Neural cell (in vitro differentiated cells): ENCODE measurements around the gene SRPX. TPM values are rescaled to one million over a fixed set of nuclear protein-coding genes. Genes with fewer than 3 reads are reported as not detected.

Experiments
- H2AFZ ChIP-seq: fragments of 200-600, 300-800 bp; sonication (generic), shearing (Covaris generic); 2 replicates; pipeline ENCODE4 v1.6.0; 2014; ENCODE audit warnings: low read depth, mild to moderate bottlenecking, antibody characterized with exemption, low read length, moderate library complexity
- H3F3A ChIP-seq: fragments of 200-600 bp; shearing (Covaris generic); 2 replicates; pipeline ENCODE4 v1.6.1; 2016; ENCODE audit warnings: mild to moderate bottlenecking, moderate library complexity, mixed read lengths, antibody characterized with exemption, low read length; ENCODE audit not compliant: insufficient read depth, poor library complexity, severe bottlenecking
- H3K27ac ChIP-seq: fragments of 200-600, 300-800 bp; sonication (generic), shearing (Covaris generic); 2 replicates; pipeline ENCODE4 v1.5.1; 2014; ENCODE audit warnings: mild to moderate bottlenecking, low read length, moderate library complexity
- H3K27me3 ChIP-seq: fragments of 300-800, 200-600 bp; sonication (generic), shearing (Covaris generic); 2 replicates; pipeline ENCODE4 v1.6.0; 2014; ENCODE audit warnings: mild to moderate bottlenecking, low read depth, low read length, moderate library complexity; ENCODE audit not compliant: insufficient read depth
- H3K36me3 ChIP-seq: fragments of 300-800, 200-600 bp; sonication (generic), shearing (Covaris generic); 2 replicates; pipeline ENCODE4 v1.5.1; 2014; ENCODE audit warnings: mild to moderate bottlenecking, antibody characterized with exemption, low read length, moderate library complexity; ENCODE audit not compliant: insufficient read depth
- H3K4me2 ChIP-seq: fragments of 300-800, 200-600 bp; sonication (generic), shearing (Covaris generic); 2 replicates; pipeline ENCODE4 v1.6.0; 2014; ENCODE audit warnings: mild to moderate bottlenecking, low read length
- H3K4me3 ChIP-seq: fragments of 300-800, 200-600 bp; sonication (generic), shearing (Covaris generic); 2 replicates; pipeline ENCODE4 v1.5.1; 2014; ENCODE audit warnings: mild to moderate bottlenecking, low read length, moderate library complexity
- H3K79me2 ChIP-seq: fragments of 200-600 bp; shearing (Covaris generic); replicated peaks from 2 replicates; pipeline ENCODE4 v1.6.0; 2014; ENCODE audit warnings: mild to moderate bottlenecking, low read length, moderate library complexity; ENCODE audit not compliant: insufficient read depth
- H3K9ac ChIP-seq: fragments of 300-800, 200-600 bp; sonication (generic), shearing (Covaris generic); 2 replicates; pipeline ENCODE4 v1.6.1; 2016; ENCODE audit warnings: mild to moderate bottlenecking, low read length, mixed read lengths
- H3K9me2 ChIP-seq: fragments of 200-600 bp; shearing (Covaris generic); 2 replicates; pipeline ENCODE4 v1.6.1; 2016; ENCODE audit warnings: mild to moderate bottlenecking, low read length, mixed read lengths; ENCODE audit not compliant: insufficient read depth
- H3K9me3 ChIP-seq: fragments of 200-600, 300-800 bp; sonication (generic), shearing (Covaris generic); 2 replicates; pipeline ENCODE4 v1.6.1; 2016; ENCODE audit warnings: mild to moderate bottlenecking, mixed run types, low read length, moderate library complexity, mixed read lengths
- H4K20me1 ChIP-seq: fragments of 200-600 bp; shearing (Covaris generic); 2 replicates; pipeline ENCODE4 v1.6.1; 2016; ENCODE audit warnings: mild to moderate bottlenecking, mixed run types; ENCODE audit not compliant: insufficient read depth
- CTCF ChIP-seq: fragments of 450-650 bp; IDR thresholded peaks from 2 replicates; pipeline ENCODE4 v1.5.1; 2014; ENCODE audit warnings: antibody characterized with exemption, mild to moderate bottlenecking, moderate library complexity; ENCODE audit not compliant: poor library complexity, severe bottlenecking
- EP300 ChIP-seq: fragments of 450-650 bp; conservative IDR thresholded peaks from 2 replicates; pipeline ENCODE4 v1.6.1; 2014; ENCODE audit warnings: antibody characterized with exemption, mild to moderate bottlenecking, moderate library complexity; ENCODE audit not compliant: poor library complexity, severe bottlenecking
- EZH2 ChIP-seq: fragments of 200-600, 300-800 bp; shearing (Covaris generic), sonication (generic); IDR thresholded peaks from 2 replicates; pipeline ENCODE4 v1.6.1; 2014; ENCODE audit warnings: antibody characterized with exemption, low read length, borderline replicate concordance, mild to moderate bottlenecking; ENCODE audit not compliant: insufficient read depth, poor library complexity, severe bottlenecking
- MXI1 ChIP-seq: fragments of 450-650 bp; conservative IDR thresholded peaks from 2 replicates; pipeline ENCODE4 v1.6.1; 2014; ENCODE audit warnings: antibody characterized with exemption, mild to moderate bottlenecking; ENCODE audit not compliant: poor library complexity, severe bottlenecking
- POLR2AphosphoS5 ChIP-seq: IDR thresholded peaks from 2 replicates; pipeline ENCODE4 v1.6.1; 2012
- RAD21 ChIP-seq: fragments of 450-650 bp; conservative IDR thresholded peaks from 2 replicates; pipeline ENCODE4 v1.6.1; 2014; ENCODE audit warnings: antibody characterized with exemption, mild to moderate bottlenecking, moderate library complexity
- REST ChIP-seq: IDR thresholded peaks from 2 replicates; pipeline ENCODE4 v1.6.1; 2012; ENCODE audit warnings: borderline replicate concordance
- SMC3 ChIP-seq: fragments of 450-650 bp; conservative IDR thresholded peaks from 2 replicates; pipeline ENCODE4 v1.6.1; 2014; ENCODE audit warnings: antibody characterized with exemption, mild to moderate bottlenecking, moderate library complexity; ENCODE audit not compliant: poor library complexity
- TAF1 ChIP-seq: IDR thresholded peaks from 2 replicates; pipeline ENCODE4 v1.6.1; 2012; ENCODE audit warnings: low read depth
- polyA plus RNA-seq: library from polyadenylated mRNA; depleted of rRNA; stranded (reverse); fragments of >200 nt; gene quantifications from 2 replicates; pipeline ENCODE4 v1.2.3, GENCODE V29; 2014

The SRPX gene
- polyA plus RNA-seq, 1 donor from 2014 or later = 0.52 TPM

GRCh38 chrX:38154818-38155217 lies 65.9 kb downstream of the SRPX start:
- Histone ChIP-seq H3K4me2 (no peak overlapping the region), H3F3A (no peaks in the 10 kb centered on the region), H3K9me3 (no peaks in the 10 kb centered on the region), H3K4me3 (no peak overlapping the region), H3K27ac (no peak overlapping the region), H4K20me1 (no peaks in the 10 kb centered on the region), H2AFZ (no peak overlapping the region), H3K36me3 (no peaks in the 10 kb centered on the region), H3K27me3 (no peaks in the 10 kb centered on the region), H3K9ac (no peak overlapping the region), H3K79me2 (no peaks in the 10 kb centered on the region), H3K9me2 (no peaks in the 10 kb centered on the region)
- no peak for TF ChIP-seq EZH2
- TF ChIP-seq MXI1 = no peak
- TF ChIP-seq EP300 = no peak
- no peak for TF ChIP-seq SMC3
- no peak for TF ChIP-seq RAD21
- TF ChIP-seq TAF1 = no peak
- no peak for TF ChIP-seq CTCF
- no peak for TF ChIP-seq REST
- no peak for TF ChIP-seq POLR2AphosphoS5

GRCh38 chrX:38154340-38154739 lies 66.3 kb downstream of the SRPX start:
- Histone ChIP-seq H3K36me3 (no peaks in the 10 kb centered on the region), H2AFZ (no peak overlapping the region), H3K9me3 (no peaks in the 10 kb centered on the region), H4K20me1 (no peaks in the 10 kb centered on the region), H3K9me2 (no peaks in the 10 kb centered on the region), H3F3A (no peaks in the 10 kb centered on the region), H3K9ac (no peak overlapping the region), H3K27ac (no peak overlapping the region), H3K79me2 (no peaks in the 10 kb centered on the region), H3K4me3 (no peak overlapping the region), H3K27me3 (no peaks in the 10 kb centered on the region), H3K4me2 (no peak overlapping the region)
- TF ChIP-seq RAD21 (no peak), MXI1 (no peak), EP300 (no peak), TAF1 (no peak), POLR2AphosphoS5 (no peak), EZH2 (no peak), CTCF (no peak), REST (no peak), SMC3 (no peak)
